Measurements from ENCODE around the gene KY. TPM values are rescaled to one million over a fixed set of nuclear protein-coding genes. Genes with fewer than 3 reads are reported as not detected.
A peak's percentile ranks its signal among the peaks of the same experiment; 100 is the strongest.

KY gene
- polyA plus RNA-seq, 1 donor (not counting 4 experiments of a cell fraction or from before 2014, with no cell fraction given) = not detected

- H3K4me3 ChIP-seq (ENCODE audit: control insufficient read depth in 2 of 3, extremely low read depth in 1 of 3, insufficient read depth in 2 of 3, low read depth in 1 of 3, low read length in 3 of 3) = no peak overlapping the region
- H3K36me3 ChIP-seq (ENCODE audit: control insufficient read depth in 2 of 2, extremely low read depth in 1 of 2, insufficient read depth in 2 of 2, low read length in 2 of 2) = no peaks in the 10 kb centered on the region
- dilution Hi-C loops (cut with MboI; ENCODE audit: extremely low pct_ligation_motif_present, low sequenced_read_pairs) = no loop called here
- TF ChIP-seq CTCF (optimal IDR thresholded peaks at IDR 0.05 in 1 of 3, IDR thresholded peaks at IDR 0.05 in 1 of 3, conservative IDR thresholded peaks at IDR 0.05 in 1 of 3; ENCODE audit: extremely low read depth in 1 of 3, insufficient read depth in 2 of 3, low read length in 3 of 3) (peak; percentile 47 to 67 (median 51)), EZH2 (IDR thresholded peaks at IDR 0.05; ENCODE audit: low read length) (no peak)
- no peak for DNase-seq (ENCODE audit: low read depth, low spot score)
- H3K9me3 ChIP-seq (ENCODE audit: control insufficient read depth, low read depth, low read length) = no peaks in the 10 kb centered on the region
- peaks cover 8% of the 10 kb centered on the region for H3K27me3 ChIP-seq (ENCODE audit: control insufficient read depth, extremely low read depth, insufficient read depth, low read length)
- no peaks in the 10 kb centered on the region for H3K79me2 ChIP-seq (ENCODE audit: control insufficient read depth, insufficient read depth, low read length)
- no peaks in the 10 kb centered on the region for H3K4me1 ChIP-seq (ENCODE audit: control insufficient read depth, extremely low read depth, insufficient read depth, low read length)
- no peak overlapping the region for H2AFZ ChIP-seq (ENCODE audit: control insufficient read depth, low read length)
- no peak overlapping the region for H3K27ac ChIP-seq (ENCODE audit: control insufficient read depth, insufficient read depth, low read length)
- H4K20me1 ChIP-seq (ENCODE audit: control insufficient read depth, extremely low read depth, insufficient read depth, low read length) = no peaks in the 10 kb centered on the region
- no peak overlapping the region for H3K4me2 ChIP-seq (ENCODE audit: control insufficient read depth, extremely low read depth, insufficient read depth, low read depth, low read length)
- no peak for FAIRE-seq
- no peaks in the 10 kb centered on the region for H3K9me1 ChIP-seq (ENCODE audit: control insufficient read depth, extremely low read depth, insufficient read depth, low read length)
- no peak overlapping the region for H3K9ac ChIP-seq (ENCODE audit: control insufficient read depth, extremely low read depth, insufficient read depth, low read length)
Measured at GRCh38 chr3:134677196-134677986, 26.6 kb upstream of the KY start.

- Histone ChIP-seq H2AFZ (ENCODE audit: control insufficient read depth, low read length) (no peak overlapping the region), H4K20me1 (ENCODE audit: control insufficient read depth, extremely low read depth, insufficient read depth, low read length) (no peaks in the 10 kb centered on the region), H3K79me2 (ENCODE audit: control insufficient read depth, insufficient read depth, low read length) (no peaks in the 10 kb centered on the region), H3K4me1 (ENCODE audit: control insufficient read depth, extremely low read depth, insufficient read depth, low read length) (no peaks in the 10 kb centered on the region), H3K9me1 (ENCODE audit: control insufficient read depth, extremely low read depth, insufficient read depth, low read length) (no peaks in the 10 kb centered on the region), H3K36me3 (ENCODE audit: control insufficient read depth in 2 of 2, extremely low read depth in 1 of 2, insufficient read depth in 2 of 2, low read length in 2 of 2) (no peaks in the 10 kb centered on the region), H3K4me3 (ENCODE audit: control insufficient read depth in 2 of 3, extremely low read depth in 1 of 3, insufficient read depth in 2 of 3, low read depth in 1 of 3, low read length in 3 of 3) (no peak overlapping the region), H3K27me3 (ENCODE audit: control insufficient read depth, extremely low read depth, insufficient read depth, low read length) (peaks cover 4% of the 10 kb centered on the region), H3K4me2 (ENCODE audit: control insufficient read depth, extremely low read depth, insufficient read depth, low read depth, low read length) (no peak overlapping the region), H3K9ac (ENCODE audit: control insufficient read depth, extremely low read depth, insufficient read depth, low read length) (no peak overlapping the region), H3K9me3 (ENCODE audit: control insufficient read depth, low read depth, low read length) (no peaks in the 10 kb centered on the region), H3K27ac (ENCODE audit: control insufficient read depth, insufficient read depth, low read length) (no peak overlapping the region)
- no peak for DNase-seq (ENCODE audit: low read depth, low spot score)
- TF ChIP-seq CTCF (optimal IDR thresholded peaks at IDR 0.05 in 1 of 3, IDR thresholded peaks at IDR 0.05 in 1 of 3, conservative IDR thresholded peaks at IDR 0.05 in 1 of 3; ENCODE audit: extremely low read depth in 1 of 3, insufficient read depth in 2 of 3, low read length in 3 of 3) (no peak), EZH2 (IDR thresholded peaks at IDR 0.05; ENCODE audit: low read length) (no peak)
- FAIRE-seq = no peak
- dilution Hi-C loops (cut with MboI; ENCODE audit: extremely low pct_ligation_motif_present, low sequenced_read_pairs) = no loop called here
Measured at GRCh38 chr3:134675726-134676256, 25.0 kb upstream of the KY start.

Measured in keratinocyte (primary cell).